K562 (cell line): ENCODE measurements around the gene ERLEC1.

ENCODE experiments used
- HDAC6 ChIP-seq: IDR thresholded peaks from 2 replicates; pipeline ENCODE4 v1.6.1; 2012; ENCODE audit warnings: low read depth, mild to moderate bottlenecking, control low read depth, inconsistent platforms, low read length, moderate library complexity
- SP1 ChIP-seq: sonication (generic); formaldehyde crosslinking; IDR thresholded peaks from 2 replicates; pipeline ENCODE4 v1.8.1; 2022; ENCODE audit warnings: mild to moderate bottlenecking, missing genetic modification reagents
- ZNF121 ChIP-seq: sonication (generic); formaldehyde crosslinking; conservative IDR thresholded peaks from 2 replicates; pipeline ENCODE4 v1.8.0; 2022; ENCODE audit warnings: missing genetic modification reagents
- ZNF644 ChIP-seq: fragments of 200-800 bp; sonication (Bioruptor generic); IDR thresholded peaks from 2 replicates; pipeline ENCODE4 v1.6.1; 2016; ENCODE audit warnings: low read depth, missing genetic modification characterization, missing compliant biosample characterization
- TF ChIP-seq, protein P1 (sequence below): sonication (generic); formaldehyde crosslinking; IDR thresholded peaks from 2 replicates; pipeline ENCODE4 v1.9.0; 2022; ENCODE audit warnings: mild to moderate bottlenecking, missing genetic modification reagents
- TF ChIP-seq, protein P2 (sequence below): fragments of 450-650 bp; formaldehyde crosslinking; IDR thresholded peaks from 2 replicates; pipeline ENCODE4 v1.4.0; 2020; ENCODE audit warnings: mild to moderate bottlenecking, moderate library complexity
- TF ChIP-seq, protein P3 (sequence below): fragments of 450-650 bp; formaldehyde crosslinking; IDR thresholded peaks from 2 replicates; pipeline ENCODE4 v1.4.0; 2020; ENCODE audit warnings: mild to moderate bottlenecking, mixed read lengths
- TF ChIP-seq, protein P4 (sequence below): fragments of 450-650 bp; IDR thresholded peaks from 2 replicates; pipeline ENCODE4 v1.6.1; 2016

DNA sequence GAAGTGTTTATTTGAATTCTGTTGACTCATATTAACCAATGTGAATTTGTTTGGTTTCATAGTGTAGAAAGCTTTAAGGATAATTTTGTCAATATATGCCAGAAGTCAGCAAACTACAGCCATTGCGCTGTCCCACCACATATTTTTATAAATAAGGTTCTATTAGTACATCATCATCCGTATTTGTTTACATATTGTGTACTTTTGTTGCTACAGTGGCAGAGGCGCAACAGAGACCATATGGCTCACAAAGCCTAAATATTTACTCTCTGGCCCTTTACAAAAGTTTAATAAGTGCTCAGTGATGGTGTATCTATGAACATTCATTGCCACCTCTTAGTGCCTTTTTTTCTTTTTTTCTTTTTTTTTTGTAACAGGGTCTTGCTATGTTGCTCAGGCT lies 6.4 kb downstream of the ERLEC1 start:
- TF ChIP-seq SP1 (CRISPR knock-in tag) (no peak), HDAC6 (no peak), ZNF121 (CRISPR knock-in tag) (no peak), ZNF644 (tag) (no peak)
- TF ChIP-seq, protein P1, sequence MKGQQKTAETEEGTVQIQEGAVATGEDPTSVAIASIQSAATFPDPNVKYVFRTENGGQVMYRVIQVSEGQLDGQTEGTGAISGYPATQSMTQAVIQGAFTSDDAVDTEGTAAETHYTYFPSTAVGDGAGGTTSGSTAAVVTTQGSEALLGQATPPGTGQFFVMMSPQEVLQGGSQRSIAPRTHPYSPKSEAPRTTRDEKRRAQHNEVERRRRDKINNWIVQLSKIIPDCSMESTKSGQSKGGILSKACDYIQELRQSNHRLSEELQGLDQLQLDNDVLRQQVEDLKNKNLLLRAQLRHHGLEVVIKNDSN = no peak
- TF ChIP-seq, protein P2, sequence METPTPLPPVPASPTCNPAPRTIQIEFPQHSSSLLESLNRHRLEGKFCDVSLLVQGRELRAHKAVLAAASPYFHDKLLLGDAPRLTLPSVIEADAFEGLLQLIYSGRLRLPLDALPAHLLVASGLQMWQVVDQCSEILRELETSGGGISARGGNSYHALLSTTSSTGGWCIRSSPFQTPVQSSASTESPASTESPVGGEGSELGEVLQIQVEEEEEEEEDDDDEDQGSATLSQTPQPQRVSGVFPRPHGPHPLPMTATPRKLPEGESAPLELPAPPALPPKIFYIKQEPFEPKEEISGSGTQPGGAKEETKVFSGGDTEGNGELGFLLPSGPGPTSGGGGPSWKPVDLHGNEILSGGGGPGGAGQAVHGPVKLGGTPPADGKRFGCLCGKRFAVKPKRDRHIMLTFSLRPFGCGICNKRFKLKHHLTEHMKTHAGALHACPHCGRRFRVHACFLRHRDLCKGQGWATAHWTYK = no peak
- TF ChIP-seq, protein P3, sequence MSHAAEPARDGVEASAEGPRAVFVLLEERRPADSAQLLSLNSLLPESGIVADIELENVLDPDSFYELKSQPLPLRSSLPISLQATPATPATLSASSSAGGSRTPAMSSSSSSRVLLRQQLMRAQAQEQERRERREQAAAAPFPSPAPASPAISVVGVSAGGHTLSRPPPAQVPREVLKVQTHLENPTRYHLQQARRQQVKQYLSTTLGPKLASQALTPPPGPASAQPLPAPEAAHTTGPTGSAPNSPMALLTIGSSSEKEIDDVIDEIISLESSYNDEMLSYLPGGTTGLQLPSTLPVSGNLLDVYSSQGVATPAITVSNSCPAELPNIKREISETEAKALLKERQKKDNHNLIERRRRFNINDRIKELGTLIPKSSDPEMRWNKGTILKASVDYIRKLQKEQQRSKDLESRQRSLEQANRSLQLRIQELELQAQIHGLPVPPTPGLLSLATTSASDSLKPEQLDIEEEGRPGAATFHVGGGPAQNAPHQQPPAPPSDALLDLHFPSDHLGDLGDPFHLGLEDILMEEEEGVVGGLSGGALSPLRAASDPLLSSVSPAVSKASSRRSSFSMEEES (CRISPR knock-in tag) = no peak
- TF ChIP-seq, protein P4, sequence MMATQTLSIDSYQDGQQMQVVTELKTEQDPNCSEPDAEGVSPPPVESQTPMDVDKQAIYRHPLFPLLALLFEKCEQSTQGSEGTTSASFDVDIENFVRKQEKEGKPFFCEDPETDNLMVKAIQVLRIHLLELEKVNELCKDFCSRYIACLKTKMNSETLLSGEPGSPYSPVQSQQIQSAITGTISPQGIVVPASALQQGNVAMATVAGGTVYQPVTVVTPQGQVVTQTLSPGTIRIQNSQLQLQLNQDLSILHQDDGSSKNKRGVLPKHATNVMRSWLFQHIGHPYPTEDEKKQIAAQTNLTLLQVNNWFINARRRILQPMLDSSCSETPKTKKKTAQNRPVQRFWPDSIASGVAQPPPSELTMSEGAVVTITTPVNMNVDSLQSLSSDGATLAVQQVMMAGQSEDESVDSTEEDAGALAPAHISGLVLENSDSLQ = no peak
